SU-DHL-6 (cell line): ENCODE measurements around the gene MYCBP.

Source experiments
- H2AFZ ChIP-seq: fragments of 200-600 bp; sonication (generic); 2 replicates; pipeline ENCODE4 v1.6.1; 2014; ENCODE audit warnings: low read depth, mild to moderate bottlenecking, moderate library complexity, mixed read lengths, antibody characterized with exemption, low read length; ENCODE audit not compliant: severe bottlenecking
- H3F3A ChIP-seq: fragments of 200-600 bp; shearing (Covaris generic); 2 replicates; pipeline ENCODE4 v1.6.0; 2016; ENCODE audit warnings: antibody characterized with exemption, mild to moderate bottlenecking; ENCODE audit not compliant: insufficient read depth
- H3K27ac ChIP-seq: fragments of 200-600 bp; sonication (generic); 2 replicates; pipeline ENCODE4 v1.5.1; 2016; ENCODE audit warnings: low read depth, mild to moderate bottlenecking, low read length, moderate library complexity, mixed read lengths
- H3K27me3 ChIP-seq: fragments of 200-600 bp; sonication (generic), shearing (Covaris generic); 2 replicates; pipeline ENCODE4 v1.6.0; 2014; ENCODE audit warnings: mild to moderate bottlenecking, low read length
- H3K36me3 ChIP-seq: fragments of 200-600 bp; sonication (generic); 2 replicates; pipeline ENCODE4 v1.6.1; 2014; ENCODE audit warnings: mild to moderate bottlenecking, low read length, mixed read lengths
- H3K4me2 ChIP-seq: fragments of 300-600, 200-600 bp; shearing (Covaris generic), sonication (generic); 2 replicates; pipeline ENCODE4 v1.6.0; 2014; ENCODE audit warnings: low read length, low read depth, mild to moderate bottlenecking; ENCODE audit not compliant: poor library complexity, severe bottlenecking
- H3K4me3 ChIP-seq: fragments of 200-600 bp; sonication (generic); 2 replicates; pipeline ENCODE4 v1.5.1; 2014; ENCODE audit warnings: antibody characterized with exemption, low read length, mild to moderate bottlenecking, mixed read lengths; ENCODE audit not compliant: insufficient read depth, poor library complexity, severe bottlenecking
- H3K79me2 ChIP-seq: fragments of 200-600 bp; sonication (generic); 2 replicates; pipeline ENCODE4 v1.6.1; 2014; ENCODE audit warnings: mild to moderate bottlenecking, low read length, moderate library complexity; ENCODE audit not compliant: insufficient read depth
- H3K9ac ChIP-seq: fragments of 200-600 bp; sonication (generic); 2 replicates; pipeline ENCODE4 v1.7.0; 2014; ENCODE audit warnings: mild to moderate bottlenecking, low read length
- H3K9me2 ChIP-seq: fragments of 200-600 bp; sonication (generic); replicated peaks from 2 replicates; pipeline ENCODE4 v1.6.1; 2014; ENCODE audit warnings: low read length; ENCODE audit not compliant: insufficient read depth
- H3K9me3 ChIP-seq: fragments of 200-600 bp; sonication (generic); 2 replicates; pipeline ENCODE4 v1.6.1; 2014; ENCODE audit warnings: low read length, mixed read lengths; ENCODE audit not compliant: insufficient read depth
- H4K20me1 ChIP-seq: fragments of 200-600 bp; sonication (generic); 2 replicates; pipeline ENCODE4 v1.6.1; 2014; ENCODE audit warnings: low read depth, mild to moderate bottlenecking, antibody characterized with exemption, low read length, moderate library complexity, mixed read lengths
- EZH2phosphoT487 ChIP-seq: fragments of 200-600 bp; sonication (generic), shearing (Covaris generic); conservative IDR thresholded peaks from 2 replicates; pipeline ENCODE4 v1.6.1; 2018; ENCODE audit warnings: mild to moderate bottlenecking, antibody characterized with exemption, low read length, moderate library complexity, mixed read lengths
- TF ChIP-seq, protein P1 (sequence below): fragments of 200-600 bp; sonication (generic); IDR thresholded peaks from one replicate; pipeline ENCODE4 v1.5.1; 2017; ENCODE audit warnings: antibody characterized with exemption, mild to moderate bottlenecking, low read length, moderate library complexity; ENCODE audit not compliant: insufficient read depth, poor library complexity, severe bottlenecking

Gene MYCBP

GRCh38 chr1:38872401-38873026 lies 634 bp downstream of the MYCBP start:
- Histone ChIP-seq H3K4me2 (peak overlapping the region; percentile 93), H3K27me3 (no peaks in the 10 kb centered on the region), H2AFZ (peak overlapping the region; percentile 87), H3K79me2 (peaks cover 19% of the 10 kb centered on the region; the same call in 1 of the 2 replicates), H3K9me2 (no peaks in the 10 kb centered on the region), H4K20me1 (no peaks in the 10 kb centered on the region; the same call in 1 of the 2 replicates), H3K9me3 (no peaks in the 10 kb centered on the region), H3K27ac (no peak overlapping the region; the same call in 1 of the 2 replicates), H3K9ac (peak overlapping the region; percentile 92), H3F3A (no peaks in the 10 kb centered on the region; the same call in 1 of the 2 replicates), H3K36me3 (no peaks in the 10 kb centered on the region), H3K4me3 (peak overlapping the region; percentile 92)
- TF ChIP-seq, protein P1, sequence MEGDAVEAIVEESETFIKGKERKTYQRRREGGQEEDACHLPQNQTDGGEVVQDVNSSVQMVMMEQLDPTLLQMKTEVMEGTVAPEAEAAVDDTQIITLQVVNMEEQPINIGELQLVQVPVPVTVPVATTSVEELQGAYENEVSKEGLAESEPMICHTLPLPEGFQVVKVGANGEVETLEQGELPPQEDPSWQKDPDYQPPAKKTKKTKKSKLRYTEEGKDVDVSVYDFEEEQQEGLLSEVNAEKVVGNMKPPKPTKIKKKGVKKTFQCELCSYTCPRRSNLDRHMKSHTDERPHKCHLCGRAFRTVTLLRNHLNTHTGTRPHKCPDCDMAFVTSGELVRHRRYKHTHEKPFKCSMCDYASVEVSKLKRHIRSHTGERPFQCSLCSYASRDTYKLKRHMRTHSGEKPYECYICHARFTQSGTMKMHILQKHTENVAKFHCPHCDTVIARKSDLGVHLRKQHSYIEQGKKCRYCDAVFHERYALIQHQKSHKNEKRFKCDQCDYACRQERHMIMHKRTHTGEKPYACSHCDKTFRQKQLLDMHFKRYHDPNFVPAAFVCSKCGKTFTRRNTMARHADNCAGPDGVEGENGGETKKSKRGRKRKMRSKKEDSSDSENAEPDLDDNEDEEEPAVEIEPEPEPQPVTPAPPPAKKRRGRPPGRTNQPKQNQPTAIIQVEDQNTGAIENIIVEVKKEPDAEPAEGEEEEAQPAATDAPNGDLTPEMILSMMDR = no peak
- no peak for TF ChIP-seq EZH2phosphoT487

- H3K36me3 ChIP-seq = no peaks in the 10 kb centered on the region
- no peak overlapping the region for H3K27ac ChIP-seq
- H3K4me2 ChIP-seq = peak overlapping the region; percentile 93
- H3K9me2 ChIP-seq = no peaks in the 10 kb centered on the region
- H3K9ac ChIP-seq = no peak overlapping the region
- H3F3A ChIP-seq = no peaks in the 10 kb centered on the region; the same call in 1 of the 2 replicates
- no peaks in the 10 kb centered on the region for H3K9me3 ChIP-seq
- no peak overlapping the region for H3K4me3 ChIP-seq
- peaks cover 28% of the 10 kb centered on the region; the same call in 1 of the 2 replicates for H3K79me2 ChIP-seq
- H2AFZ ChIP-seq = no peak overlapping the region
- H3K27me3 ChIP-seq = no peaks in the 10 kb centered on the region
- TF ChIP-seq, protein P1 = no peak
- TF ChIP-seq EZH2phosphoT487 = no peak
- H4K20me1 ChIP-seq = no peaks in the 10 kb centered on the region; the same call in 1 of the 2 replicates
Observed at GRCh38 chr1:38870996-38871395, 2.2 kb downstream of the MYCBP start.

DNA sequence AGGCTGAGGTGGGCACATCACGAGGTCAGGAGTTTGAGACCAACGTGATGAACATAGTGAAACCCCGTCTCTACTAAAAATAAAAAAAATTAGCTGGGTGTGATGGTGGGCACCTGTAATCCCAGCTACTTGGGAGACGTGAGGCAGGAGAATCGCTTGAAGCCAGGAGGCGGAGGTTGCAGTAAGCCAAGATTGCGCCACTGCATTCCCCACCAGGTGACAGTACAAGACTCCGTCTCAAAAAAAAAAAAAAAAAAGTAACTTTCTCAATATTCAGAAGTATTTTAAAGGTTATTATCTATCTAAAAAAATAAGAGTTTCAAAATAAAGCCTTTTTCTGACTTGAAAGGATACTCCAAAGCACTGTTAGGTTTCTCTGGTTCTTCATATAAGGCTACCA lies 5.9 kb downstream of the MYCBP start:
- Histone ChIP-seq H3K9ac (no peak overlapping the region), H3F3A (peaks cover 3% of the 10 kb centered on the region; the same call in 1 of the 2 replicates), H3K36me3 (peaks cover 8% of the 10 kb centered on the region; the same call in 1 of the 2 replicates), H3K27me3 (no peaks in the 10 kb centered on the region), H3K4me2 (no peak overlapping the region), H3K4me3 (no peak overlapping the region), H3K9me3 (no peaks in the 10 kb centered on the region), H3K27ac (no peak overlapping the region), H3K79me2 (peaks cover 22% of the 10 kb centered on the region; the same call in 1 of the 2 replicates), H2AFZ (no peak overlapping the region), H4K20me1 (no peaks in the 10 kb centered on the region; the same call in 1 of the 2 replicates), H3K9me2 (no peaks in the 10 kb centered on the region)
- TF ChIP-seq, protein P1 = no peak
- no peak for TF ChIP-seq EZH2phosphoT487
